ENCODE results near the gene GPR183. TPM values are rescaled to one million over a fixed set of nuclear protein-coding genes. Genes with fewer than 3 reads are reported as not detected.

GPR183 gene
- total RNA-seq, 1 donor, result 0.36 TPM

- Histone ChIP-seq H3K79me2 (ENCODE audit: insufficient read depth, low read length) (no peaks in the 10 kb centered on the region), H3K27me3 (ENCODE audit: insufficient read depth, low read length) (no peaks in the 10 kb centered on the region), H3K4me3 (ENCODE audit: insufficient read depth, low read length) (no peak overlapping the region), H2AFZ (ENCODE audit: low read length) (no peak overlapping the region), H3K27ac (ENCODE audit: low read depth, low read length) (no peak overlapping the region), H4K20me1 (ENCODE audit: insufficient read depth, low read length) (peaks cover 9% of the 10 kb centered on the region), H3K36me3 (ENCODE audit: insufficient read depth, low read length) (peaks cover 11% of the 10 kb centered on the region), H3K4me2 (ENCODE audit: insufficient read depth, low read length) (no peak overlapping the region), H3K9me3 (ENCODE audit: low read depth, low read length) (no peaks in the 10 kb centered on the region), H3K4me1 (ENCODE audit: insufficient read depth, low read length) (peaks cover 8% of the 10 kb centered on the region)
- DNase-seq (ENCODE audit: insufficient read length, low spot score, missing footprints), result no peak
- TF ChIP-seq, protein P1, sequence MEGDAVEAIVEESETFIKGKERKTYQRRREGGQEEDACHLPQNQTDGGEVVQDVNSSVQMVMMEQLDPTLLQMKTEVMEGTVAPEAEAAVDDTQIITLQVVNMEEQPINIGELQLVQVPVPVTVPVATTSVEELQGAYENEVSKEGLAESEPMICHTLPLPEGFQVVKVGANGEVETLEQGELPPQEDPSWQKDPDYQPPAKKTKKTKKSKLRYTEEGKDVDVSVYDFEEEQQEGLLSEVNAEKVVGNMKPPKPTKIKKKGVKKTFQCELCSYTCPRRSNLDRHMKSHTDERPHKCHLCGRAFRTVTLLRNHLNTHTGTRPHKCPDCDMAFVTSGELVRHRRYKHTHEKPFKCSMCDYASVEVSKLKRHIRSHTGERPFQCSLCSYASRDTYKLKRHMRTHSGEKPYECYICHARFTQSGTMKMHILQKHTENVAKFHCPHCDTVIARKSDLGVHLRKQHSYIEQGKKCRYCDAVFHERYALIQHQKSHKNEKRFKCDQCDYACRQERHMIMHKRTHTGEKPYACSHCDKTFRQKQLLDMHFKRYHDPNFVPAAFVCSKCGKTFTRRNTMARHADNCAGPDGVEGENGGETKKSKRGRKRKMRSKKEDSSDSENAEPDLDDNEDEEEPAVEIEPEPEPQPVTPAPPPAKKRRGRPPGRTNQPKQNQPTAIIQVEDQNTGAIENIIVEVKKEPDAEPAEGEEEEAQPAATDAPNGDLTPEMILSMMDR (IDR thresholded peaks at IDR 0.05; ENCODE audit: extremely low read depth, low read depth, low read length), result no peak
Measured at GRCh38 chr13:99342723-99343315, 35.6 kb upstream of the GPR183 start.

DNA sequence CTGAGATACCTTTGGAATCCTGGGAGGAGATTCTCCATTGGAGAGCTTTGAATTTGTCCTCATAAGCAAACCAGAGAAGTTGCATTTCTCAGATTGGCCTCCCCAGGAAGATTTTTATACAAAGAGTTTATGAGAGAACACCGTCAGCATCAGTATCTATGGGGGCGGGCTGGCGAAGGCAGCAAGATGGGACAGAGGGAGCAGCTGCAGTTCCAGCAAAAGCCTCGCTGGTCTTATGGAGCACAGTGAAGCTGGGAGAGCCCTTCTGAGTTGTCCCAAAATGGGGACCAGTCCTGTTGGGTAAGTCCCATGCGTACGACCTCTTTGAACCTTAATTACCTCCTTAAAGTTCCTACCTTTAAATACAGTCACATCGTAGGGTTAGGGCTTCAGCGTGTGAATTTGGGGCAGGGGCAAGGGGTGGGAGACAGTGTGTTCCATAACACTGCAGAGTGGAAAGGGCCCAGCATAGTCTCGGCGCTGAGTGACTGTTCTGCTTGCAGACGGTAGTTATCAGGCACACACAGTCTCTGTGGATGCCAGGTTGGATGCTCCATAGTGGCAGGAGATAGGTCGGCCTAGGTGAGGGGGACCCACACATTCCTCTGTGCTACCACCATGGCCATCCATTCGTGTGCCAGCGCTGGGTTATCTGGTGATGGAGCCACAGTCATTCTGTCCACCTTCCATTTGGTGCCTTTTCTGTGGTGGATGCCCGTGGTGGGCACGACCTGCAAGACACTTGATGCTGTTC is 34.9 kb upstream of the GPR183 start:
- H3K9me3 ChIP-seq (ENCODE audit: low read depth, low read length), result no peaks in the 10 kb centered on the region
- H3K36me3 ChIP-seq (ENCODE audit: insufficient read depth, low read length), result peaks cover 11% of the 10 kb centered on the region
- peaks cover 9% of the 10 kb centered on the region for H4K20me1 ChIP-seq (ENCODE audit: insufficient read depth, low read length)
- H2AFZ ChIP-seq (ENCODE audit: low read length), result no peak overlapping the region
- H3K27me3 ChIP-seq (ENCODE audit: insufficient read depth, low read length), result no peaks in the 10 kb centered on the region
- H3K4me1 ChIP-seq (ENCODE audit: insufficient read depth, low read length), result peaks cover 8% of the 10 kb centered on the region
- no peak overlapping the region for H3K27ac ChIP-seq (ENCODE audit: low read depth, low read length)
- H3K79me2 ChIP-seq (ENCODE audit: insufficient read depth, low read length), result no peaks in the 10 kb centered on the region
- TF ChIP-seq, protein P1 (IDR thresholded peaks at IDR 0.05; ENCODE audit: extremely low read depth, low read depth, low read length), result no peak
- H3K4me3 ChIP-seq (ENCODE audit: insufficient read depth, low read length), result no peak overlapping the region
- H3K4me2 ChIP-seq (ENCODE audit: insufficient read depth, low read length), result no peak overlapping the region
- DNase-seq (ENCODE audit: insufficient read length, low spot score, missing footprints), result no peak

DNA sequence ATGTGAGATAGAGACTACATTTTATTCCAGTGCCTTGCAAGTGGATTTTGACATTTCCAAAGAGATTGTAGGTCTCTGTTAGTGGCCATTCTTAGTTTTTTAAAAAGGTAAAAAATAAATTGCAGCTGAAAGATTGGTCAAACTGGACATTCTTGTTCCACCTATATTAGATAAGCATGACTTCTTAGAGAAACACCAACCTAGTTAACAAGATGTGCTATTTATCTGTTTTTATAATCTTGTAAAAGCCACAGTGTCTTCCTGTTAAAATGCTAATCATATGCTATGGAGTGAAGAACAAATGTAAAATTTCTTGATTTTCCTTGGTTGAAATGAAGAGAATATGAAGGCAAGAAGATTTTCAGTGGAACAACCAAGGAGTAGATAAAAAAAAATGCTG is 33.4 kb upstream of the GPR183 start:
- TF ChIP-seq, protein P1 (IDR thresholded peaks at IDR 0.05; ENCODE audit: extremely low read depth, low read depth, low read length), result no peak
- H3K79me2 ChIP-seq (ENCODE audit: insufficient read depth, low read length), result no peaks in the 10 kb centered on the region
- H3K4me2 ChIP-seq (ENCODE audit: insufficient read depth, low read length), result no peak overlapping the region
- H4K20me1 ChIP-seq (ENCODE audit: insufficient read depth, low read length), result peaks cover 4% of the 10 kb centered on the region
- peaks cover 8% of the 10 kb centered on the region for H3K4me1 ChIP-seq (ENCODE audit: insufficient read depth, low read length)
- no peaks in the 10 kb centered on the region for H3K27me3 ChIP-seq (ENCODE audit: insufficient read depth, low read length)
- no peak overlapping the region for H3K27ac ChIP-seq (ENCODE audit: low read depth, low read length)
- no peak overlapping the region for H3K4me3 ChIP-seq (ENCODE audit: insufficient read depth, low read length)
- H2AFZ ChIP-seq (ENCODE audit: low read length), result no peak overlapping the region
- no peaks in the 10 kb centered on the region for H3K9me3 ChIP-seq (ENCODE audit: low read depth, low read length)
- DNase-seq (ENCODE audit: insufficient read length, low spot score, missing footprints), result no peak
- H3K36me3 ChIP-seq (ENCODE audit: insufficient read depth, low read length), result peaks cover 11% of the 10 kb centered on the region

DNA sequence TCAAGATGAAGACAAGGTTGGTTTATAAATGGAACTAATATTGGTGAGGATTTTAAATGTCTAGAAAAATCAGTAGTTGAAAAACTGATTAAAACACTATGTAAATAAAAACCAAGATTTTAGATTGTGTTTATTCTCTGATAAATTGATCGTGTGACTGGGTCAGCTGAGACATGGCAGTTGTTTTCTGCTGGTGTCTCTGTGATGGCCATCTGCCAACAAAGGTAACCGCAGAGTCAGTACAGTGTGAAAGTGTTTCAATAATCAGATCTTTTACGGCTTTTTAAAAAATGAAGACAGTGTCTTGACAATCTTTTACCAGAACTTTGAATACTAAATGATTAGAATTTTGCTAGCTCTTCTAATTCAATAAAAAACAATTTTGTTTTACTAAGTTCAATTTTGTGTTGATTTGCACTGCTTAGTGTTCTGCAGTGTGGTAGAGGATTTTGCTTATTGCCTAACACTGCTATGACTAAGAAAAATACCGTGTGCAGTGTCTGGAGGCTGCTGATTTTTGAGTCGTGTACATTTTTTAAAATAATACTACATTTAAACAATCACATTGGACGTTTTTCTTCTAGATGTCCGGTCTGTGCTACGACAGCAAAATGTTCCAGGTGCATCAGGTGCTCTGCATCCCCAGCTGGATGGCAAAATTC is 32.7 kb upstream of the GPR183 start:
- TF ChIP-seq, protein P1 (IDR thresholded peaks at IDR 0.05; ENCODE audit: extremely low read depth, low read depth, low read length), result no peak
- Histone ChIP-seq H3K79me2 (ENCODE audit: insufficient read depth, low read length) (no peaks in the 10 kb centered on the region), H3K4me3 (ENCODE audit: insufficient read depth, low read length) (no peak overlapping the region), H2AFZ (ENCODE audit: low read length) (no peak overlapping the region), H3K4me2 (ENCODE audit: insufficient read depth, low read length) (no peak overlapping the region), H3K36me3 (ENCODE audit: insufficient read depth, low read length) (peaks cover 11% of the 10 kb centered on the region), H3K9me3 (ENCODE audit: low read depth, low read length) (no peaks in the 10 kb centered on the region), H3K27ac (ENCODE audit: low read depth, low read length) (no peak overlapping the region), H4K20me1 (ENCODE audit: insufficient read depth, low read length) (peaks cover 4% of the 10 kb centered on the region), H3K4me1 (ENCODE audit: insufficient read depth, low read length) (peaks cover 8% of the 10 kb centered on the region), H3K27me3 (ENCODE audit: insufficient read depth, low read length) (no peaks in the 10 kb centered on the region)
- no peak for DNase-seq (ENCODE audit: insufficient read length, low spot score, missing footprints)
